DOHH2 (cell line): ENCODE results near the gene PHC2.

Source experiments
- EZH2phosphoT487 ChIP-seq: fragments of 200-600 bp; sonication (generic); IDR thresholded peaks from 2 replicates; pipeline ENCODE4 v1.6.1; 2017; ENCODE audit warnings: borderline replicate concordance, mild to moderate bottlenecking, antibody characterized with exemption, low read length, moderate library complexity, mixed read lengths
- TF ChIP-seq, protein P1 (sequence below): fragments of 200-600 bp; sonication (generic); IDR thresholded peaks from one replicate; pipeline ENCODE4 v1.5.1; 2014; ENCODE audit warnings: antibody characterized with exemption, mild to moderate bottlenecking, low read depth, low read length; ENCODE audit not compliant: poor library complexity, severe bottlenecking

DNA sequence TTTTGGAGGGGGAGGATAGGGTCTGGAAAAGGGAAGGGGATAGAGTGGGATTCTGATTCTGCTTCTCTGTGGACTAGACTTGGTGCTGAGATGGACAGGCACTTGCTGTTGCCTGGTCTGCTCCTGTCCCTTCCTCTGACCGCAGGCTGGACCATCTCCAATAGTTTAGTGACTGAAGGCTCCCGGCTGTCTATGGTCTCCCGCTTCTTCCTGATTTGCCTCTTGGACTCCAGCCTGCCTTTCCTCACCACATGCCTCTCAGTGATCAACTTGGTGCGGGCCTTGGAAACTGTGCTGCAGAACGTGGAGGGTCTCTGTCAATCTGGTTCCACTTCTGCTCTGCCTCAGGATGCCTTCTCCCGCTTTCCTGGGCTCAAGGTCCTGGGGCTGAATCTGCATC, 35.3 kb upstream of the PHC2 start:
- TF ChIP-seq, protein P1, sequence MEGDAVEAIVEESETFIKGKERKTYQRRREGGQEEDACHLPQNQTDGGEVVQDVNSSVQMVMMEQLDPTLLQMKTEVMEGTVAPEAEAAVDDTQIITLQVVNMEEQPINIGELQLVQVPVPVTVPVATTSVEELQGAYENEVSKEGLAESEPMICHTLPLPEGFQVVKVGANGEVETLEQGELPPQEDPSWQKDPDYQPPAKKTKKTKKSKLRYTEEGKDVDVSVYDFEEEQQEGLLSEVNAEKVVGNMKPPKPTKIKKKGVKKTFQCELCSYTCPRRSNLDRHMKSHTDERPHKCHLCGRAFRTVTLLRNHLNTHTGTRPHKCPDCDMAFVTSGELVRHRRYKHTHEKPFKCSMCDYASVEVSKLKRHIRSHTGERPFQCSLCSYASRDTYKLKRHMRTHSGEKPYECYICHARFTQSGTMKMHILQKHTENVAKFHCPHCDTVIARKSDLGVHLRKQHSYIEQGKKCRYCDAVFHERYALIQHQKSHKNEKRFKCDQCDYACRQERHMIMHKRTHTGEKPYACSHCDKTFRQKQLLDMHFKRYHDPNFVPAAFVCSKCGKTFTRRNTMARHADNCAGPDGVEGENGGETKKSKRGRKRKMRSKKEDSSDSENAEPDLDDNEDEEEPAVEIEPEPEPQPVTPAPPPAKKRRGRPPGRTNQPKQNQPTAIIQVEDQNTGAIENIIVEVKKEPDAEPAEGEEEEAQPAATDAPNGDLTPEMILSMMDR: no peak
- TF ChIP-seq EZH2phosphoT487: no peak
